HepG2 (cell line): ENCODE data around the gene LGI1. TPM values are rescaled to one million over a fixed set of nuclear protein-coding genes. Genes with fewer than 3 reads are reported as not detected.

Experiments used
- ATAC-seq: fragments of 200-7000 bp; cut with Tn5 transposase; 3 replicates; pipeline ENCODE4 v1.9.1; 2020; ENCODE audit warnings: mild to moderate bottlenecking, moderate library complexity
- BruUV-seq: library from RNA; stranded (reverse); fragments of 400-500 nt; replicated peaks from 2 replicates; lab custom pipeline; 2021; lab: Mats Ljungman, UMichigan
- CTCF ChIA-PET: fragments of 300-600 bp; formaldehyde crosslinking; extraction: SDS; loops from one replicate; lab custom pipeline; 2021; ENCODE audit warnings: low total read pairs, inconsistent platforms, low intra/inter-chr PET ratio; lab: Yijun Ruan, JAX
- POLR2A ChIA-PET: fragments of 350-600 bp; sonication (Branson Sonifier 250); formaldehyde crosslinking; loops from one replicate; lab custom pipeline; 2020; ENCODE audit warnings: antibody characterized with exemption, inconsistent platforms; lab: Yijun Ruan, JAX
- DNase-seq: peaks from one replicate; pipeline ENCODE4 v3.0.0-alpha.2; 2015; ENCODE audit warnings: low spot score
- FAIRE-seq: peaks from 3 replicates; lab custom pipeline; 2011; peaks lifted over from hg19 to GRCh38; lab: Jason Lieb, UNC
- H2AFZ ChIP-seq: one replicate; pipeline ENCODE4 v1.6.1; 2011; ENCODE audit warnings: low read length, inconsistent platforms
- H3K27ac ChIP-seq: fragments of 300-600 bp; 3 replicates; pipeline ENCODE4 v1.8.0; 2011; ENCODE audit warnings: mixed run types, mild to moderate bottlenecking, mixed read lengths, low read length, inconsistent platforms; ENCODE audit not compliant: insufficient read depth; ENCODE audit errors: extremely low read length
- H3K27me3 ChIP-seq, 2 experiments: fragments of 200-600 bp in 1 of 2; 2 replicates in 1 of 2; 3 replicates in 1 of 2; pipeline versions ENCODE4 v1.6.0 to v1.8.0; 2011; ENCODE audit warnings: low read length in 2 of 2, mild to moderate bottlenecking in 2 of 2, moderate library complexity in 2 of 2, inconsistent platforms in 1 of 2; ENCODE audit not compliant: insufficient read depth in 2 of 2, control insufficient read depth in 1 of 2
- H3K36me3 ChIP-seq, 2 experiments: fragments of 200-600 bp in 1 of 2; replicated peaks in 1 of 2; 2 replicates in 1 of 2; 3 replicates in 1 of 2; pipeline versions ENCODE4 v1.5.1 to v1.8.0; 2011; ENCODE audit warnings: low read length in 2 of 2, inconsistent platforms in 1 of 2; ENCODE audit not compliant: insufficient read depth in 2 of 2, control insufficient read depth in 1 of 2
- H3K4me1 ChIP-seq: 2 replicates; pipeline ENCODE4 v1.5.1; 2012; ENCODE audit warnings: low read length, inconsistent platforms; ENCODE audit not compliant: insufficient read depth
- H3K4me2 ChIP-seq: 2 replicates; pipeline ENCODE4 v1.6.0; 2011; ENCODE audit warnings: low read depth, low read length, inconsistent platforms
- H3K4me3 ChIP-seq, 3 experiments: fragments of 200-600 bp in 1 of 3; sonication (generic), shearing (Covaris generic) in 1 of 3; replicated peaks in 1 of 3; 2 replicates each; pipeline ENCODE4 v1.5.1; 2011 to 2016; ENCODE audit warnings: low read length in 3 of 3, inconsistent platforms in 2 of 3, low read depth in 2 of 3, mild to moderate bottlenecking in 2 of 3, control low read depth in 1 of 3, mixed read lengths in 1 of 3; ENCODE audit not compliant: insufficient read depth in 1 of 3
- H3K79me2 ChIP-seq: one replicate; pipeline ENCODE4 v1.6.1; 2011; ENCODE audit warnings: low read length, inconsistent platforms; ENCODE audit not compliant: insufficient read depth
- H3K9ac ChIP-seq: 2 replicates; pipeline ENCODE4 v1.6.0; 2011; ENCODE audit warnings: mild to moderate bottlenecking, low read depth, low read length, inconsistent platforms; ENCODE audit not compliant: insufficient read depth
- H3K9me3 ChIP-seq: 2 replicates; pipeline ENCODE4 v1.5.1; 2012; ENCODE audit warnings: mild to moderate bottlenecking, low read length
- H4K20me1 ChIP-seq: 2 replicates; pipeline ENCODE4 v1.6.0; 2011; ENCODE audit warnings: inconsistent platforms, mild to moderate bottlenecking, low read length, moderate library complexity; ENCODE audit not compliant: insufficient read depth
- ATF1 ChIP-seq: IDR thresholded peaks from 2 replicates; pipeline ENCODE4 v1.6.1; 2016; ENCODE audit warnings: mild to moderate bottlenecking, control low read depth
- CREB1 ChIP-seq, 2 experiments: fragments of 450-650 bp in 1 of 2; IDR thresholded peaks; 2 replicates each; pipeline ENCODE4 v1.6.1; 2016 to 2017; ENCODE audit warnings: control low read depth in 1 of 2, mild to moderate bottlenecking in 1 of 2, missing compliant biosample characterization in 1 of 2, missing genetic modification characterization in 1 of 2
- PHF5A ChIP-seq: IDR thresholded peaks from one replicate; pipeline ENCODE4 v1.6.1; 2018; ENCODE audit warnings: low read depth, missing genetic modification reagents; ENCODE audit not compliant: unreplicated experiment
- TFDP1 ChIP-seq: IDR thresholded peaks from 2 replicates; pipeline ENCODE4 v1.6.1; 2016; ENCODE audit warnings: missing compliant biosample characterization, missing genetic modification reagents, borderline replicate concordance
- TFE3 ChIP-seq: IDR thresholded peaks from 2 replicates; pipeline ENCODE4 v1.6.1; 2016
- ZFP1 ChIP-seq: IDR thresholded peaks from 2 replicates; pipeline ENCODE4 v1.6.1; 2016
- ZNF207 ChIP-seq: fragments of 450-650 bp; IDR thresholded peaks from 2 replicates; pipeline ENCODE4 v1.6.1; 2016; ENCODE audit warnings: antibody characterized with exemption, borderline replicate concordance
- ZNF446 ChIP-seq: sonication (generic); formaldehyde crosslinking; IDR thresholded peaks from 2 replicates; pipeline ENCODE4 v1.5.0; 2020; ENCODE audit warnings: mild to moderate bottlenecking, missing genetic modification reagents
- ZNF569 ChIP-seq: sonication (generic); formaldehyde crosslinking; IDR thresholded peaks from 2 replicates; pipeline ENCODE4 v1.5.0; 2020; ENCODE audit warnings: mild to moderate bottlenecking, missing genetic modification reagents, moderate library complexity, borderline replicate concordance
- WGBS: methylation state at CpG from one replicate; pipeline ENCODE4 v1.1.6; 2017; ENCODE audit warnings: low lambda C conversion rate; 5-methylcytosine and 5-hydroxymethylcytosine counted together
- in situ Hi-C: cut with HindIII; loops from 2 replicates; pipeline ENCODE4 v1.10.0; 2017; ENCODE audit warnings: low pct_unique_long_range_greater_than_20kb; ENCODE audit not compliant: extremely low pct_ligation_motif_present
- intact Hi-C: fragments of 100-400 bp; cut with micrococcal nuclease; formaldehyde crosslinking; loops from one replicate; pipeline ENCODE4 v1.10.0; 2022; ENCODE audit not compliant: unreplicated experiment
- polyA plus RNA-seq, 8 experiments: library from polyadenylated mRNA; depleted of rRNA in 3 of 8; stranded (reverse) in 7 of 8; unstranded in 1 of 8; fragments of >200 nt; fragmentation: Illumina TruSeq in 4 of 8; extraction: Trizol in 4 of 8; gene quantifications; 2 replicates each; pipeline versions ENCODE4 v1.2.1 to v1.2.3, GENCODE V29; 2011 to 2016; ENCODE audit warnings: low read depth in 4 of 8, missing spikeins in 1 of 8, mixed read lengths in 1 of 8; ENCODE audit not compliant: insufficient read depth in 1 of 8
- total RNA-seq, 5 experiments: library from RNA; depleted of rRNA; stranded (reverse); fragments of >200 nt; fragmentation: Illumina TruSeq; extraction: Trizol; gene quantifications; 2 replicates each; pipeline ENCODE4 v1.2.3, GENCODE V29; 2016; ENCODE audit warnings: low read depth in 1 of 5

LGI1 gene
- total and polyA plus RNA-seq, 2 of the 13 experiments (the other 11 are each of a cell fraction or from before 2014, with no cell fraction given), result not detected

GRCh38 chr10:93754761-93755160 lies 3.0 kb upstream of the LGI1 start:
- no peak for FAIRE-seq
- intact Hi-C loops, result no loop called here
- H2AFZ ChIP-seq, result no peak overlapping the region

DNA sequence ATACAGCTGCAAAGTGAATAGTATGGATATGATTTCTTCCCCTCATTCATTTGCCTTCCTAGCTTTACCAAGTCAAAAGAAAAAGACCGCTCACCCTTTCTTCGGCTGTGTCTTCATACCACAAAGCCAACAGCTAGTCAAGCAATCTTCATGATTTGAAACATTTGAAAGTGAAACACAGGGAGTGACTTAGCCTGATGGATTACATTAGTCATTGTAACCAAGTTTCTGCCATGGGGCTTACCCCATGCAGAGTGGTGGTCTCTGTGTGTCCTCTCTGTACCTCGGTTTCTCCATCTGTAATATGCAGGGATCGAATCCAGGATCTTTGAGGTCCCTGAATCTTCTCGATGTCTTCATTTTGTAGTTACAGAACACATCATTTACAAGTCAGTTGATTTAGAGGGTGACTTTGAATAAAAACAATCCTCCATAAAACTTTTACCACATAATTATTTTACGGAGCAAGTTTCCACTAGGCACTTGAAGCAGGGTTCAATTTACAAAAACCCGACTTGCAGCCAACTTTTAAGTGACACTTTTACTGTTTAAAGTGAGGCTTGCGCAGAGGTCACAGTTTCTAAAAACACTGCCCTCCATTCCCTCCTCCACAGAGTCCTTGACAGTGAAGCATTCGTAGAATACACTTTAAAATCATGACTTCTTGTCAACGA lies 2.2 kb upstream of the LGI1 start:
- intact Hi-C loops, result no loop called here
- Histone ChIP-seq H3K27ac (no peak overlapping the region), H3K4me1 (no peaks in the 10 kb centered on the region), H3K27me3 (peaks cover 0 to 39% of the 10 kb centered on the region in 2 experiments; a peak in 4 of 5 replicates), H3K79me2 (no peaks in the 10 kb centered on the region), H3K4me2 (no peak overlapping the region), H3K9me3 (no peaks in the 10 kb centered on the region), H3K9ac (no peak overlapping the region), H3K36me3 (no peaks in the 10 kb centered on the region), H3K4me3 (no peak overlapping the region), H4K20me1 (no peaks in the 10 kb centered on the region), H2AFZ (no peak overlapping the region)
- DNase-seq (no peak), FAIRE-seq (no peak), ATAC-seq (no peak)
- TF ChIP-seq ZFP1 (CRISPR knock-in tag) (no peak), TFDP1 (no peak), CREB1 (IDR thresholded peaks at IDR 0.05) (no peak), CREB1 (CRISPR knock-in tag; IDR thresholded peaks at IDR 0.05) (no peak), ZNF207 (no peak), ZNF446 (no peak), ZNF569 (no peak), PHF5A (CRISPR knock-in tag) (no peak)
- WGBS, result 28% methylated on average over 10 of the region's 10 CpGs
- in situ Hi-C loops, result no loop called here
- no TSS peak for BruUV-seq
- ChIA-PET CTCF (no interaction called here), POLR2A (no interaction called here)

More at GRCh38 chr10:93754761-93755160, 3.0 kb upstream of the LGI1 start:
- no peak overlapping the region for H3K27ac ChIP-seq
- H3K36me3 ChIP-seq, result no peaks in the 10 kb centered on the region
- no peaks in the 10 kb centered on the region for H3K79me2 ChIP-seq
- no peaks in the 10 kb centered on the region for H4K20me1 ChIP-seq
- no peak overlapping the region for H3K4me2 ChIP-seq
- H3K27me3 ChIP-seq, result peaks cover 0 to 39% of the 10 kb centered on the region in 2 experiments; a peak in 4 of 5 replicates
- DNase-seq, result no peak
- no peak for ATAC-seq
- ChIA-PET CTCF (no interaction called here), POLR2A (no interaction called here)
- no peak overlapping the region for H3K9ac ChIP-seq
- in situ Hi-C loops, result no loop called here
- no peak overlapping the region for H3K4me3 ChIP-seq
- WGBS, result 22% methylated on average over 3 of the region's 3 CpGs
- TF ChIP-seq ATF1 (CRISPR knock-in tag) (no peak), TFE3 (CRISPR knock-in tag) (no peak)
- H3K4me1 ChIP-seq, result no peaks in the 10 kb centered on the region
- BruUV-seq, result no TSS peak
- no peaks in the 10 kb centered on the region for H3K9me3 ChIP-seq
